GM12801 (cell line): ENCODE measurements around the gene PTGFRN.

ENCODE experiments used
- CTCF ChIP-seq: IDR thresholded peaks from one replicate; pipeline ENCODE4 v1.5.1; 2011; ENCODE audit warnings: control low read depth; ENCODE audit not compliant: insufficient read length; ENCODE audit errors: extremely low read depth

The PTGFRN gene

GRCh38 chr1:116921937-116922336 is 12.2 kb downstream of the PTGFRN start:
- no peak for TF ChIP-seq CTCF

- no peak for TF ChIP-seq CTCF
Measured at GRCh38 chr1:116923421-116923820, 13.7 kb downstream of the PTGFRN start.

- no peak for TF ChIP-seq CTCF
Measured at GRCh38 chr1:116927049-116927798, 17.5 kb downstream of the PTGFRN start.

- TF ChIP-seq CTCF, result no peak
Measured at GRCh38 chr1:116929961-116930592, 20.4 kb downstream of the PTGFRN start.

GRCh38 chr1:116931016-116931918 is 21.6 kb downstream of the PTGFRN start:
- TF ChIP-seq CTCF, result no peak

GRCh38 chr1:116933606-116934515 is 24.1 kb downstream of the PTGFRN start:
- TF ChIP-seq CTCF, result no peak
